WTC11 (cell line): Measurements from ENCODE around the gene AQP4.

Source experiments
- IRF1 ChIP-seq: sonication (generic); formaldehyde crosslinking; IDR thresholded peaks from 2 replicates; pipeline ENCODE4 v1.8.0; 2023; ENCODE audit warnings: missing genetic modification reagents
- TF ChIP-seq, protein P1 (sequence below): sonication (generic); formaldehyde crosslinking; IDR thresholded peaks from 2 replicates; pipeline ENCODE4 v1.8.1; 2023; ENCODE audit warnings: mild to moderate bottlenecking, missing genetic modification reagents, moderate library complexity

- no peak for TF ChIP-seq IRF1
- TF ChIP-seq, protein P1, sequence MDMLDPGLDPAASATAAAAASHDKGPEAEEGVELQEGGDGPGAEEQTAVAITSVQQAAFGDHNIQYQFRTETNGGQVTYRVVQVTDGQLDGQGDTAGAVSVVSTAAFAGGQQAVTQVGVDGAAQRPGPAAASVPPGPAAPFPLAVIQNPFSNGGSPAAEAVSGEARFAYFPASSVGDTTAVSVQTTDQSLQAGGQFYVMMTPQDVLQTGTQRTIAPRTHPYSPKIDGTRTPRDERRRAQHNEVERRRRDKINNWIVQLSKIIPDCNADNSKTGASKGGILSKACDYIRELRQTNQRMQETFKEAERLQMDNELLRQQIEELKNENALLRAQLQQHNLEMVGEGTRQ, result no peak
These were observed 21.7 kb downstream of the AQP4 start for GRCh38 chr18:26843760-26844159.
